Liver (tissue), 9 donors: ENCODE results near the gene RNF217. TPM values are rescaled to one million over a fixed set of nuclear protein-coding genes. Genes with fewer than 3 reads are reported as not detected.

Experiments
- DNase-seq: peaks from one replicate; pipeline ENCODE4 v3.0.0-alpha.2; 2017; ENCODE audit warnings: low spot score
- H3K27ac ChIP-seq, 2 donors: one replicate each; pipeline ENCODE4 v1.7.0; 2013; ENCODE audit warnings: inconsistent platforms in 2 of 2, low read length in 2 of 2, control low read depth in 1 of 2, low read depth in 1 of 2, mild to moderate bottlenecking in 1 of 2
- H3K27me3 ChIP-seq, 4 donors: one replicate each; pipeline versions ENCODE4 v1.6.1 to v1.7.0; 2013; ENCODE audit warnings: low read length in 3 of 4, inconsistent platforms in 1 of 4, mild to moderate bottlenecking in 1 of 4, moderate library complexity in 1 of 4; ENCODE audit not compliant: control insufficient read depth in 4 of 4, insufficient read depth in 4 of 4
- H3K36me3 ChIP-seq, 4 donors: one replicate each; pipeline versions ENCODE4 v1.6.1 to v1.7.0; 2013; ENCODE audit warnings: low read length in 3 of 4, mild to moderate bottlenecking in 3 of 4, low read depth in 1 of 4, moderate library complexity in 1 of 4; ENCODE audit not compliant: control insufficient read depth in 4 of 4, insufficient read depth in 3 of 4
- H3K4me1 ChIP-seq, 4 donors: one replicate each; pipeline versions ENCODE4 v1.6.1 to v1.7.0; 2013; ENCODE audit warnings: low read length in 3 of 4, mild to moderate bottlenecking in 3 of 4, moderate library complexity in 1 of 4; ENCODE audit not compliant: control insufficient read depth in 4 of 4, insufficient read depth in 4 of 4
- H3K4me3 ChIP-seq, 3 donors: one replicate each; pipeline versions ENCODE4 v1.6.1 to v1.7.0; 2013; ENCODE audit warnings: low read length in 3 of 3, control low read depth in 1 of 3, low read depth in 1 of 3, mild to moderate bottlenecking in 1 of 3
- H3K9ac ChIP-seq, 2 donors: one replicate each; pipeline ENCODE4 v1.7.0; 2013; ENCODE audit warnings: low read length in 2 of 2, mild to moderate bottlenecking in 2 of 2, moderate library complexity in 2 of 2, control low read depth in 1 of 2, low read depth in 1 of 2
- H3K9me3 ChIP-seq, 4 donors: one replicate each; pipeline versions ENCODE4 v1.6.1 to v1.7.0; 2013; ENCODE audit warnings: low read length in 3 of 4; ENCODE audit not compliant: control insufficient read depth in 4 of 4
- ATF3 ChIP-seq: IDR thresholded peaks from 2 replicates; pipeline ENCODE4 v1.6.1; 2016; ENCODE audit warnings: antibody characterized with exemption
- EGR1 ChIP-seq, 2 donors: IDR thresholded peaks; 2 replicates each; pipeline ENCODE4 v1.6.1; 2016 to 2018; ENCODE audit warnings: antibody characterized with exemption in 2 of 2, low read depth in 2 of 2
- FOXA1 ChIP-seq: IDR thresholded peaks from 2 replicates; pipeline ENCODE4 v1.6.1; 2016; ENCODE audit warnings: antibody characterized with exemption
- FOXA2 ChIP-seq: IDR thresholded peaks from 2 replicates; pipeline ENCODE4 v1.6.1; 2016; ENCODE audit warnings: antibody characterized with exemption
- GABPA ChIP-seq, 2 donors: IDR thresholded peaks in 1 of 2; conservative IDR thresholded peaks in 1 of 2; 2 replicates each; pipeline ENCODE4 v1.6.1; 2016; ENCODE audit warnings: antibody characterized with exemption in 2 of 2, mild to moderate bottlenecking in 1 of 2, moderate library complexity in 1 of 2
- HNF4A ChIP-seq, 2 donors: conservative IDR thresholded peaks; 2 replicates each; pipeline ENCODE4 v1.6.1; 2016; ENCODE audit warnings: antibody characterized with exemption in 2 of 2, mild to moderate bottlenecking in 2 of 2
- HNF4G ChIP-seq: IDR thresholded peaks from 2 replicates; pipeline ENCODE4 v1.6.1; 2016; ENCODE audit warnings: antibody characterized with exemption
- JUND ChIP-seq, 2 donors: IDR thresholded peaks; 2 replicates each; pipeline ENCODE4 v1.6.1; 2016; ENCODE audit warnings: antibody characterized with exemption in 2 of 2
- RXRA ChIP-seq, 2 donors: IDR thresholded peaks; 2 replicates each; pipeline ENCODE4 v1.6.1; 2017 to 2018; ENCODE audit warnings: antibody characterized with exemption in 2 of 2, mild to moderate bottlenecking in 1 of 2
- SP1 ChIP-seq: IDR thresholded peaks from 2 replicates; pipeline ENCODE4 v1.6.1; 2018; ENCODE audit warnings: antibody characterized with exemption, mild to moderate bottlenecking
- YY1 ChIP-seq: IDR thresholded peaks from 2 replicates; pipeline ENCODE4 v1.6.1; 2016; ENCODE audit warnings: antibody characterized with exemption, mild to moderate bottlenecking
- ZBTB33 ChIP-seq: IDR thresholded peaks from 2 replicates; pipeline ENCODE4 v1.6.1; 2016; ENCODE audit warnings: antibody characterized with exemption
- WGBS: extraction: QIAGEN DNeasy Blood & Tissue Kit; methylation state at CpG from one replicate; pipeline ENCODE4 v1.1.7; 2013; 5-methylcytosine and 5-hydroxymethylcytosine counted together
- polyA plus RNA-seq, 2 donors: library from polyadenylated mRNA; stranded (reverse) in 1 of 2; unstranded in 1 of 2; fragments of 200-250 nt in 1 of 2; fragments of >200 nt in 1 of 2; fragmentation: Nextera tagmentation in 1 of 2; extraction: Ambion mirVana in 1 of 2; gene quantifications; one replicate each; pipeline versions ENCODE4 v1.2.1 to v1.2.3, GENCODE V29; 2013 to 2015
- total RNA-seq, 2 donors: library from RNA; depleted of rRNA; stranded (reverse); fragments of >200 nt; gene quantifications; one replicate each; pipeline ENCODE4 v1.2.3, GENCODE V29; 2014
- donor health status: healthy.
- donor health status: healthy.
- donor health status: healthy.
- donor health status: healthy.
- donor health status: healthy.

Gene RNF217
- total and polyA plus RNA-seq, 4 donors, result 2.3 to 18.3 (median 4.1) TPM

GRCh38 chr6:124927806-124928205 is 34.4 kb upstream of the RNF217 start:
- 95% methylated on average over 2 of the region's 2 CpGs for WGBS
- no peaks in the 10 kb centered on the region for H3K27me3 ChIP-seq
- H3K9me3 ChIP-seq, result no peaks in the 10 kb centered on the region
- H3K9ac ChIP-seq, result no peak overlapping the region
- no peak overlapping the region for H3K27ac ChIP-seq
- H3K36me3 ChIP-seq, result no peaks in the 10 kb centered on the region
- no peak overlapping the region for H3K4me3 ChIP-seq
- peaks cover 0 to 12% (median 11%) of the 10 kb centered on the region in 4 donors for H3K4me1 ChIP-seq
- TF ChIP-seq HNF4A (conservative IDR thresholded peaks at IDR 0.05) (no peak), RXRA (IDR thresholded peaks at IDR 0.05) (no peak), FOXA1 (no peak), YY1 (no peak), ZBTB33 (no peak), ATF3 (no peak)
- no peak for DNase-seq

GRCh38 chr6:124928851-124929250 is 33.4 kb upstream of the RNF217 start:
- TF ChIP-seq HNF4A (conservative IDR thresholded peaks at IDR 0.05), result no peak
- no peak for TF ChIP-seq FOXA1
- TF ChIP-seq ATF3, result no peak
- no peak for TF ChIP-seq FOXA2
- no peak for TF ChIP-seq EGR1 (IDR thresholded peaks at IDR 0.05; ENCODE audit: low read depth in 2 of 2)
- TF ChIP-seq SP1, result no peak
- TF ChIP-seq GABPA (IDR thresholded peaks at IDR 0.05 in 1 of 2, conservative IDR thresholded peaks at IDR 0.05 in 1 of 2), result no peak
- no peak for TF ChIP-seq YY1
- WGBS, result 92% methylated on average over 4 of the region's 4 CpGs

GRCh38 chr6:124937645-124938044 is 24.6 kb upstream of the RNF217 start:
- 90% methylated on average over 6 of the region's 6 CpGs for WGBS
- Histone ChIP-seq H3K9ac (no peak overlapping the region), H3K36me3 (no peaks in the 10 kb centered on the region), H3K4me1 (no peaks in the 10 kb centered on the region), H3K9me3 (no peaks in the 10 kb centered on the region), H3K4me3 (no peak overlapping the region), H3K27ac (no peak overlapping the region), H3K27me3 (no peaks in the 10 kb centered on the region)
- no peak for TF ChIP-seq YY1
- TF ChIP-seq FOXA2, result no peak
- no peak for DNase-seq

More at GRCh38 chr6:124928851-124929250, 33.4 kb upstream of the RNF217 start:
- no peaks in the 10 kb centered on the region for H3K36me3 ChIP-seq
- no peak overlapping the region for H3K4me3 ChIP-seq
- no peak overlapping the region for H3K9ac ChIP-seq
- H3K9me3 ChIP-seq, result no peaks in the 10 kb centered on the region
- no peaks in the 10 kb centered on the region for H3K27me3 ChIP-seq
- DNase-seq, result no peak
- no peak overlapping the region for H3K27ac ChIP-seq
- peaks cover 0 to 12% (median 11%) of the 10 kb centered on the region in 4 donors for H3K4me1 ChIP-seq

- Histone ChIP-seq H3K9ac (no peak overlapping the region), H3K27me3 (no peaks in the 10 kb centered on the region), H3K4me3 (no peak overlapping the region), H3K36me3 (no peaks in the 10 kb centered on the region), H3K4me1 (no peaks in the 10 kb centered on the region), H3K27ac (no peak overlapping the region), H3K9me3 (no peaks in the 10 kb centered on the region)
- DNase-seq, result no peak
- TF ChIP-seq HNF4G, result no peak
- no peak for TF ChIP-seq JUND (IDR thresholded peaks at IDR 0.05)
Measured at GRCh38 chr6:124941259-124941658, 21.0 kb upstream of the RNF217 start.
